DND-41 (cell line): ENCODE data around the gene OSBPL10.

ENCODE experiments used
- CTCF ChIP-seq: IDR thresholded peaks from 2 replicates; pipeline ENCODE4 v1.5.1; 2012; ENCODE audit warnings: borderline replicate concordance, low read length, moderate library complexity, mild to moderate bottlenecking; ENCODE audit not compliant: poor library complexity, severe bottlenecking; ENCODE audit errors: extremely low read depth
- EZH2 ChIP-seq: IDR thresholded peaks from 3 replicates; pipeline ENCODE4 v1.6.1; 2012; ENCODE audit warnings: borderline replicate concordance, low read depth, mild to moderate bottlenecking, moderate library complexity, low read length, inconsistent platforms; ENCODE audit not compliant: severe bottlenecking

- no peak for TF ChIP-seq CTCF
- no peak for TF ChIP-seq EZH2
Observed at GRCh38 chr3:31777887-31778286, 203.2 kb downstream of the OSBPL10 start.
